HuH-7 (cell line): ENCODE measurements around the gene ENTR1.

ENCODE experiments used
- DNase-seq: peaks from one replicate; pipeline ENCODE4 v3.0.0; 2011; ENCODE audit warnings: low spot score

ENTR1 gene

GRCh38 chr9:136361047-136361753 lies 49.2 kb downstream of the ENTR1 start:
- DNase-seq, result no peak

GRCh38 chr9:136359774-136360718 lies 50.4 kb downstream of the ENTR1 start:
- DNase-seq, result no peak

GRCh38 chr9:136358888-136359287 lies 51.5 kb downstream of the ENTR1 start:
- no peak for DNase-seq

- DNase-seq, result no peak
Measured at GRCh38 chr9:136358016-136358415, 52.4 kb downstream of the ENTR1 start.

- no peak for DNase-seq
Measured at GRCh38 chr9:136357202-136357725, 53.1 kb downstream of the ENTR1 start.

DNA sequence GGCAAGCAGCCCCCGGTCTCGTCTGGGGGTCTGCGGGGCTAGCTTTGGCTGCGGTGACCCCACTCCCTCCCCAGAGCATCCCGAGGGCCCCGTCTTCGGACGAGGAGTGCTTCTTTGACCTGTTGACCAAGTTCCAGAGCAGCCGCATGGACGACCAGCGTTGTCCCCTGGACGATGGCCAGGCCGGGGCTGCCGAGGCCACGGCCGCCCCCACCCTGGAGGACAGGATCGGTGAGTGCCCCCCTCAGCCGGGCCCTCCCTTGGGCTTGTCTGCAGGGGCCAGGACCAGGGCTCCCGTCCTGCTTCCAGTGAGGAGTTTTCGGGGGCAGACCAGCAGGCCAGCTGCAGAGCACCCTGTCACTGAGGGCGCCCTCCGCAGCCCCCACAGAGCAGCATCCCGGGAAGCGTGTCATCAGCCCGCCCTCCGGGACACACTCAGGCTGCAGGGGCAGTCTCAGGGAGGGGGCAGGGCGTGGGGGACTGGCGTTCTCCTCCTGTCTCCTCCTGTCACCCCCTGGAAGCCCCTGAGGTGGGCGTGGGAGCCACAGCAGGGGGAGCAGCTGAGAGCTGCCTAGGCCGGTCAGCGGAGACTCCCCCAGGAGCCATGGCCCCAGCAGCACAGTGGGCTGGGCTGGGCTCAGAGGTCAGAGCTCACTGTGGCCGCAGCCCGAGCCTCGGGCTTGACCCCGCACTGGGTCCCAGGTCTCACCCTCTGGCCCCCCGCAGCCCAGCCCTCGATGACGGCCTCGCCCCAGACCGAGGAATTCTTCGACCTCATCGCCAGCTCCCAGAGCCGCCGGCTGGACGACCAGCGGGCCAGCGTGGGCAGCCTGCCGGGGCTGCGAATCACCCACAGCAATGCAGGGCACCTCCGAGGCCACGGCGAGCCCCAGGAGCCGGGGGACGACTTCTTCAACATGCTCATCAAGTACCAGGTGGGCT lies 54.5 kb downstream of the ENTR1 start:
- no peak for DNase-seq

- no peak for DNase-seq
Measured at GRCh38 chr9:136354592-136355085, 55.8 kb downstream of the ENTR1 start.

DNA sequence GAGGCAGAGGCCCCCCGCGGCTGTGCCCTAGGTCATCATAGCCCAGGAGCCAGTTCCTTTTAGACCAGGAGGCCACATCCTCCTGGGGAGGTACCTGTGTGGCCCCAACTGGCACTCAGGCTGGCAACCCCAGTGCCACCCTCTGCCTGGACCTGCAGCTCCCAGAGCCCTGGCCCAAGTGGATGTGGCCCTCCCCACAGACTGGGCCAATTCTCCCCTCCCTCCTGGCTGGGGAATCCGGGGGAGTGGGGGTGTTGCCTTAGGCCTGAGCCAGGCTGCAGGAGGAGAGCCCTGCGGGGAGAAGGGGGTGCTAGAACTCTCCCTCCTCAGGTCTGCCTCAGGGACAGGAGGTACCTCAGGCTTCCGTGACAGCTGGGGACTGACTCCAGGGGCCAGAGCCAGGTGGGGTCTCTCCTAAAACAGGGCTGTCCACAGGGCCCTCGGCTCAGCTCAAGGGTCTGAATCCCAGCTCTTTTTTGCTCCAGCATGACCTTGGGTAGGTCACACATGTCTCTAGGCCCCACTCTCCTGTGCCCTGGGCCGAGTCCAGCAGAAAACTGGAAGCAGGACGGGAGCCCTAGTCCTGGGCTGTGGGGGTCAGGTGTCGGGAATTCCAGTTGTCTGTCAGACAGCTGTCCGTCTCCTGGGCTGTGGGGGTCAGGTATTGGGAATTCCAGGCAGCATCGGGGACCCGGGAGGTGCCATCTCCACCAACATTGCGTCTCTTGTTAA lies 56.5 kb downstream of the ENTR1 start:
- DNase-seq, result no peak

GRCh38 chr9:136353088-136353487 lies 57.3 kb downstream of the ENTR1 start:
- DNase-seq, result no peak

DNA sequence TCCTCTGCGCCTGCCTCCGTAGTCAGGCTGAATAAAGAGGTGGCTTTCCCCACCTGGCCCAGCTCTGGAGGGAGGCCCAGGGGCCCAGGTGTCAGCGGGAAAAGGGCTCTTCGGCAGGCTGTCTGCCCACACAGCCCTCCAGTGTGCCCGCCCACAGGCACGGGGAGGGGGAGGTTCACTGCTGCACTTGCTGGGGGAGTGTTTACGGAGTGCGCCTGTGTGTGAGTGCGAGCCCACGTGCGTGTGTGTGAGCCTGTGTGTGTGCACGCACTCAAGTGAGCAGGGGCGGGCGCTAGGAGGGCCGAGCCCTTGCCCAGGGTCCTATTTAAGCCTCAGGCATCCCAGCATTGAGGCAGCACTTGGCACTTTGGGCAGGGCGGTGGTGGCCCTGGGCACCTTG lies 57.7 kb downstream of the ENTR1 start:
- no peak for DNase-seq
